ENCODE measurements around the gene NFATC1. TPM values are rescaled to one million over a fixed set of nuclear protein-coding genes. Genes with fewer than 3 reads are reported as not detected.

Gene NFATC1
- total RNA-seq, 1 donor from 2014 or later, result 18.3 TPM

DNA sequence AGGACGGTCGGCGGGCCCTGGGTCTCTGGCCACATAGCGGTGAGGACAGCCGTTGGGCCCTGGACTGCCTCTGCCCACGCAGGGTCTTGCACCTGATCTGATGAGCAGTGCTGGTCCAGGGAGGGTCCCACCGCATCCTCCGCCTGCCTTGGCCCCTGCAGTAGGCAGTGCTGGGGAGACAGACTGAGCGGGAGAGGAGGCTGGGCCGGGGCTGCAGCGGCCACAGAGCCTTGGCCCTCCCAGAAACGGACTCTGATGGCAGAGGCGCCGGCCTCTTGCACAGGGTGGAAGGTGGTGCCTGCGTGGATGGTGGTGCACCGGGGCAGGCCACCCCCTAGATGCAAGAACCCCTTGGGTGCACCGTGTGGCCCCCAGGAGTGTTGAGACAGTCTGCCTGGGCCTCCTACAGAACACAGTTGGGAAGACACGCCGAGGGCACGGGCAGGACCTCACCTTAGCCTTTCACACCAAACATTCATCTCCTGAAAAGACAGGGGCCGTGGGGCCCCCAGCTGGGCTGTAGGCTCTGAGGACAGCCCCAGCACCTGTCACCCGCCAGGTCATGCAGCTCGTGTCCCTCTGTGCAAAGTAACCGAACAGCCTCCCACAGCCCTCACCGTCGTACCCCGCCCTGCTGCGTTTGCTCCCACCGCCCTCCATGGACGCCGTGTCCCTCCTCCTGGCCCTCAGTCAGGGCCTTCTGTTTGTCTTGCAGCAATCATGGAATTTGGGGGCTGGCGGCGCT, 36.8 kb downstream of the NFATC1 start:
- DNase-seq, result no peak
- Histone ChIP-seq H3K27ac (replicated peaks) (no peak overlapping the region), H3K36me3 (peaks cover 17% of the 10 kb centered on the region), H3K4me1 (no peaks in the 10 kb centered on the region), H3K27me3 (ENCODE audit: low read depth) (no peaks in the 10 kb centered on the region), H3K4me3 (no peak overlapping the region), H3K9me3 (replicated peaks) (no peaks in the 10 kb centered on the region)
- TF ChIP-seq, protein P1, sequence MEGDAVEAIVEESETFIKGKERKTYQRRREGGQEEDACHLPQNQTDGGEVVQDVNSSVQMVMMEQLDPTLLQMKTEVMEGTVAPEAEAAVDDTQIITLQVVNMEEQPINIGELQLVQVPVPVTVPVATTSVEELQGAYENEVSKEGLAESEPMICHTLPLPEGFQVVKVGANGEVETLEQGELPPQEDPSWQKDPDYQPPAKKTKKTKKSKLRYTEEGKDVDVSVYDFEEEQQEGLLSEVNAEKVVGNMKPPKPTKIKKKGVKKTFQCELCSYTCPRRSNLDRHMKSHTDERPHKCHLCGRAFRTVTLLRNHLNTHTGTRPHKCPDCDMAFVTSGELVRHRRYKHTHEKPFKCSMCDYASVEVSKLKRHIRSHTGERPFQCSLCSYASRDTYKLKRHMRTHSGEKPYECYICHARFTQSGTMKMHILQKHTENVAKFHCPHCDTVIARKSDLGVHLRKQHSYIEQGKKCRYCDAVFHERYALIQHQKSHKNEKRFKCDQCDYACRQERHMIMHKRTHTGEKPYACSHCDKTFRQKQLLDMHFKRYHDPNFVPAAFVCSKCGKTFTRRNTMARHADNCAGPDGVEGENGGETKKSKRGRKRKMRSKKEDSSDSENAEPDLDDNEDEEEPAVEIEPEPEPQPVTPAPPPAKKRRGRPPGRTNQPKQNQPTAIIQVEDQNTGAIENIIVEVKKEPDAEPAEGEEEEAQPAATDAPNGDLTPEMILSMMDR (IDR thresholded peaks at IDR 0.05; ENCODE audit: borderline replicate concordance), result no peak
- intact Hi-C loops (cut with micrococcal nuclease), result no loop called here

DNA sequence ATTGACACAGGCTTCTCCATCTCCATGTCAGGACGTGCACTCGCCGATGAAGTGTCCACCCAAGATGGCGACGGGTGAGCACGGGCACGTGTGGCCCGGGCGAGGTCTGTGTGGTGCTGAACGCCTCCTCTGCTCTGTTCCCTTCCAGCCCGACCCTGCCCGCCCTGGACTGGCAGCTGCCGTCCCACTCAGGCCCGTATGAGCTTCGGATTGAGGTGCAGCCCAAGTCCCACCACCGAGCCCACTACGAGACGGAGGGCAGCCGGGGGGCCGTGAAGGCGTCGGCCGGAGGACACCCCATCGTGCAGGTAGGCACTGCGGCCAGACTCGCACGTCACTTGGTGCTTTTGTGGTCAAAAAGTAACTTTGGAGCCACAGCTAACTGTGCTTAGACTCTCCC, 37.7 kb downstream of the NFATC1 start:
- TF ChIP-seq, protein P1 (IDR thresholded peaks at IDR 0.05; ENCODE audit: borderline replicate concordance), result no peak
- intact Hi-C loops (cut with micrococcal nuclease), result no loop called here
- no peak for DNase-seq
- Histone ChIP-seq H3K4me1 (no peaks in the 10 kb centered on the region), H3K4me3 (no peak overlapping the region), H3K9me3 (replicated peaks) (no peaks in the 10 kb centered on the region), H3K36me3 (peaks cover 17% of the 10 kb centered on the region), H3K27me3 (ENCODE audit: low read depth) (no peaks in the 10 kb centered on the region), H3K27ac (replicated peaks) (no peak overlapping the region)

DNA sequence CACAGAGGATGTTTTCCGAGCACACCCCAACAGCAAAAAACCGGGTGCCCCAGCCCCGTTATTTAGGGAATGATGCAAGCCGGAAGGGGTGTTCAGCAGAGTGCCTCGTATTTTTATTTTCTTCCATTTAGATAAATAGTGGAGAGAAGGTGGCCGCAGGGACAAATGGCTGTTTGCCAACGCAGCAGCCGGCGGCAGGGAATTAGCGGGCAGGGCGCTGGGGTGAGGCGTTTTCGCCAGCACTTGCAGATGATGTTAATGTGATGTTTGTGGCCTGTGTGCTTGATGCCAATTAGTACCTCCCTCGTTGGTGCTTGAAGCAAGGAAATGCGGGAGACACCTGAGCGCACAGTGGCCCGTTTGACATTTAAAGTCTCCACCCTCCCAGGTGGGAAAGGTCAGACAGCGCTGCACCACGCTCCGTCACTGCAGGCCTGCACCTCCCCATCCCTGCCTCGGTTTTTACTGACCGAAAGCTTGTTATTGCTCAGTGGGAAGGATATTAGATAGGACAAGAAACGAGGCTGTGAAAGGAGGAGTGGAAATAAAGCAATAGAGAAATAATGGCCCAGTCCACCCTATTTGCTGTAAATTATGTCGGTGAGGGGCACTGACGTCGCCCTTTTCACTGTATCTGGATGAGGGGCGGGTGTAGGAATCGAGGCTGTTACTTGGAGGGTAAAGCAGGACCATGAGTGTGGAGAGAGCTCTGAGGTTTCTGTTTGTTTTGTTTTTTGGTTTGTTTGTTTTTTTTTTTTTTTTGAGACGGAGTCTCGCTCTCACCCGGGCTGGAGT, 39.1 kb downstream of the NFATC1 start:
- no peaks in the 10 kb centered on the region for H3K9me3 ChIP-seq (replicated peaks)
- intact Hi-C loops (cut with micrococcal nuclease), result no loop called here
- no peaks in the 10 kb centered on the region for H3K27me3 ChIP-seq (ENCODE audit: low read depth)
- H3K4me1 ChIP-seq, result no peaks in the 10 kb centered on the region
- DNase-seq, result no peak
- H3K36me3 ChIP-seq, result peaks cover 17% of the 10 kb centered on the region
- TF ChIP-seq, protein P1 (IDR thresholded peaks at IDR 0.05; ENCODE audit: borderline replicate concordance), result no peak
- H3K4me3 ChIP-seq, result no peak overlapping the region
- no peak overlapping the region for H3K27ac ChIP-seq (replicated peaks)

DNA sequence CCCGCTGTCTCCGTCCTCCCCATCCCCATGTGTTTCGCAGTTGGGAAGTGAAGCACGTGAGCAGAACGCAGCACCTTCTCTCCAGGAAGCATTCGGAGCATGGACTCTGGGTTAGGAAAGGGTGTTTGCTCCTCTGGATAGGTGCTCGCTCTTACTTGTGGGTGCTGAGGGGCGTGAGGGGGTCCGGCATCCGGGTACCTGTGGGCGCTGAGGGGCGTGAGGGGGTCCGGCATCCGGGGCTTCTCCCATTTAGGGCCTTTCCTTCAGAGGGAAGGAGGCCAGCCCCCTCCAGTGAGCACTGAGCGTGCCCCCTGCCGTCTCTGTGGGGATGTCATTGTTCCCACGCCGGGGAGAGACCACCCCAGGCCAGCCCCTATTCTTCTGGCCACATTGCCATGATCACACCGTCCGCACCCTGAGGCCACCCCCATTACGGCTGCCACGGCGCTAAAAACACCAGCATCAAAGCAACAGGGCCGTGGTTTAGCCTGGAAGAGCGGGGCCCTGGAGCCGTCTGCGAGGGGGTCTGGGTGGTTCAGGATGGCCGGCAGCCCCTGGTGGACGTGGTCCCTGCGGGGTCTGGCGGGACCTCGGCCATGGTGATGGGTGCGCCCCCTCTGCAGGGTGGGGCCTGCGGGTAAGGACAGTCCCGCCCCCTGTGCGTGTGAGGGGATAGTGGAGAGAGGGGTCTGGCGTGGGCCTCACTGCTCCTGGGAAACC, 41.0 kb downstream of the NFATC1 start:
- Histone ChIP-seq H3K36me3 (peaks cover 17% of the 10 kb centered on the region), H3K27me3 (ENCODE audit: low read depth) (no peaks in the 10 kb centered on the region), H3K4me1 (no peaks in the 10 kb centered on the region), H3K27ac (replicated peaks) (no peak overlapping the region), H3K4me3 (no peak overlapping the region), H3K9me3 (replicated peaks) (no peaks in the 10 kb centered on the region)
- no peak for DNase-seq
- intact Hi-C loops (cut with micrococcal nuclease), result no loop called here
- TF ChIP-seq, protein P1 (IDR thresholded peaks at IDR 0.05; ENCODE audit: borderline replicate concordance), result no peak

DNA sequence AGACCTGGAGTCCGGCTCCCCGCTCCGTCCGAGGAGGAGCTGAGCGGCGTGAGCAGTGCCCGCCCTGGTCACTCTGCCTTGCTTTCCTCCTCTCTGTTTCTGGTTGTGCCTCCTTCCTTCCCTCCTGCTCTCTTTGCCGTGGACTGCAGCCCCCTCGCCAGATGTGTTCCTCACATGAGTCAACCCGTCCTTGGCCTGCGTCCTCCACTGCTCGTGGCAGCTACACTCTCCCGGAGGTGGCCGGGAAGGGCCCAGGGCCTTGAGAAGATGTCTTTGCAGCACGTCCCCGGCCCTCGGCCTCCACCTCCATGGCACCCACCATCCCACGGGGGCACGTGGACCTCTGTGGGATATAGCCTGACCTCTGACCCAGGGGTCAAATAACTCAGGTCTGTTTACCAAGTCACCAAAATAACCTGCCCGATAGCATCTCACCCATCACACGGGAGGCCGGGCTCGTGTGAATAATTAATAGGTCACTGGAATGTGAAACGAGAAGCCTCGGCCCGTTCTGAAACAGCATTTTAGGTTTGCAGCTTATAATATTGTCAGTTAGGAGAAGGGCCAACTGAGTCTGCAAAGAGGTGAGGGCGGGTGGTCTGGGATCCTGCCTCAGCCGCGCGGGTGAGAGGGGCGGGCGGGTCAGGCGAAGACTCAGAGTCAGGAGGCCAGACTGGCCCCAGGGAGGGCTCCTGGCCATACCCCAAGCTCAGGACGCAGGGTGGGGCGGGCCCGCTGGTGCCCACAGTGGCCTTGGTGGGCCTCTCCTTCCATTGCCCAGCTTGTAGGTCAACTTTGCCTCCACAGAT, 42.6 kb downstream of the NFATC1 start:
- Histone ChIP-seq H3K27me3 (ENCODE audit: low read depth) (no peaks in the 10 kb centered on the region), H3K27ac (replicated peaks) (no peak overlapping the region), H3K4me3 (no peak overlapping the region), H3K9me3 (replicated peaks) (no peaks in the 10 kb centered on the region), H3K36me3 (peaks cover 17% of the 10 kb centered on the region), H3K4me1 (peaks cover 10% of the 10 kb centered on the region)
- TF ChIP-seq, protein P1 (IDR thresholded peaks at IDR 0.05; ENCODE audit: borderline replicate concordance), result no peak
- DNase-seq, result no peak
- intact Hi-C loops (cut with micrococcal nuclease), result no loop called here

Data from left ventricle myocardium inferior (tissue), 1 donor.